IPS DF 4.7 (cell line): Measurements from ENCODE around the gene UGT2A1.
"Not testable (repeated sequence)": the region's sequence is repeated elsewhere in the genome, so short reads cannot be mapped to it uniquely, and the experiment has no call there.

Experiments used
- DNase-seq: peaks from one replicate; pipeline ENCODE4 v3.0.0-alpha.2; 2013; ENCODE audit warnings: low spot score; ENCODE audit errors: extremely low read depth

UGT2A1 gene

DNA sequence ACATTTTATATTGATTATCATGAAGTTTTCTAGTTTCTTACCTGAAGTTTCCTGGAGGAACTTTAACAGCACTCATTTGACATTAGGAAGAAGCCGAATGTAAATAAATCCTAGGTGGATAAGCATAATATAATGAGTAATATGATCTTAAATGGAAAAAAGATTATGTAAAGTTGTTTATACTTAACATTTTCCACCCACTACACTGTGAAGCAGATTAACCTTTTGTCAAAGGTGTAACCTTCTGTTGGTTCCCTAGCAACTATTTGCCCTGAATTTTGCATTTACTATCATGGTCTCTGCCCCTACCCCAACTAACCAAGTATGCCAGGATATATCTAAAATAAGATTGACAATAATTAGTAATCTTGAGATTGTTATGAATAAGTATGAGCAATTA lies at the start of gene UGT2A1:
TSS of gene UGT2A1 (minus strand) at position 101 of the 400 bp plus-strand sequence. CDS start 5,603 bp downstream, outside the sequence.
- no peak for DNase-seq

DNA sequence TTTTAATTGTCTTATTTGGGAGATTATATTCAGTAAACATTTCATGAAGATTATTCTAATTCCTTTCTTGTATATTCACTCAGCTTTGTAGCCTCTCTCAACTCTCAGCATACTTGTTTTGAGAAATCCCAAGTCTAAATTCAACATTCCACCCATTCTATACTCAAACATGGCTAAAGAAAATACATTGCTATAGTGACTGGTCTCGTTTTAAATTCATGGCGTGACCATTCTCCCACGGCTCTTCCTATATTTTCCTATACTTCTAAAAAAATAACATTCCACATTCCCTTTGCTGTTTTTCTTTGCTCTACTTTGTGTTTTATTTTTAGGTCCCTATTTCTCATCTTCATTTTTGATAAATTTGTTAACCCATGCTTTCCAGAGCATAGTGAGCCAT lies 49.2 kb upstream of the UGT2A1 start:
- DNase-seq, result no peak

DNA sequence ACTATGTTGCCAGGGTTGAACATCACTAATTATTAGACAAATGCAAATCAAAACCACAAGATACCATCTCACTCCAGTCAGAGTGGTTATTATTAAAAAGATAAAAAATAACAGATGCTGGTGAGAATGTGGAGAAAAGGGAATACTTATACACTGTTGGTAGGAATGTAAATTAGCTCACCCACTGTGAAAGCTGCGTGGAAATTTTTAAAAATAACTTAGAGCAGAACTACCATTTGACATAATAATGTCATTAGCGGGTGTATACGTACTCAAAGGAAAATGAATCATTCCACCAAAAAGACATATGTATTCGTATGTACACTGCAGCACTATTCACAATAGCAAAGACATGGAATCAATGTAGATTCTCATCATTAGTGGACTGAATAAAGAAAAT lies 48.6 kb upstream of the UGT2A1 start:
- DNase-seq, result no peak

DNA sequence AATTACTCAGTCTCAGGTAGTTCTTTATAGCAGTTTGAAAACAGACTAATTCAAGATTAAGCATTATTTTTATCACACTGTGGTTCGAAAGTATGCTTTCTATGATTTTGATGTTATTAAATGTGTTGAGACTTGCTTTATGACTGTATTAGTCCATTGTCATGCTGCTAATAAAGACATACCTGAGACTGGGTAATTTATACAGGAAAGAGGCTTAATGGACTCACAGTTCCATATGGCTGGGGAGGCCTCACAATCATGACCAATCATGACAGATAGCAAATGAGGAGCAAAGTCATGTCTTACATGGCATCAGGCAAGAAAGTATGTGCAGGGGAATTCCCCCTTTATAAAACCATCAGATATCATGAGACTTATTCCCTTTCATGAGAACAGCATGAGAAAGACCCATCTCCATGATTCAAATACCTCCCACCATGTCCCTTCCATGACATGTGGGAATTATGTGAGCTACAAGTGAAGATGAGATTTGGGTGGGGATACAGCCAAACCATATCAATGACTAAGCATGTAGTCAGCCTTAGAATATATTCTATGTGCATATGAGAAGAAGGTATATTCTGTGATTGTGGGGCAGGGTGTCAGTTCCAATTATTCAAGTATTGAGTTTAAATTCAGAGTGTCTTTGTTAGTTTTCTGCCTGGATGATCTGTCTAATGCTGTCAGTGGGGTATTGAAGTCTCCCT lies 44.6 kb upstream of the UGT2A1 start:
- no peak for DNase-seq

DNA sequence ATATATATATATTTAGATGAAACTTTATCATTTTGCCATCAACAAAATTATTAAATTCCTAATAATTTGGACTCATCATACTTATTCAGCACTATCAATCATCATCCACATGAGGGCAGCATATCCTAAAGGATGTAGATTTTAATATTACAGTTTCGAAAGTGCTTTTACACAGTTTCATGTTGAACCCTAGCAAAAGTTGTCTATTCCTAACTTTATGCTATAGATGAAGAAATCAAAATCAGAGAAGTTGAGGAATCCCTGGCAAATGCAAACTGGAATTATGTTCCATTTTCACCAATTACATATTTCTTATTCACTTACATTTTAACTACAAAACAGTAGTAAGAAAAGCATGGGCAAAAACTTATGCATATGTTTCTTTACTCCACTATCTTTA lies 36.6 kb upstream of the UGT2A1 start:
- no peak for DNase-seq

DNA sequence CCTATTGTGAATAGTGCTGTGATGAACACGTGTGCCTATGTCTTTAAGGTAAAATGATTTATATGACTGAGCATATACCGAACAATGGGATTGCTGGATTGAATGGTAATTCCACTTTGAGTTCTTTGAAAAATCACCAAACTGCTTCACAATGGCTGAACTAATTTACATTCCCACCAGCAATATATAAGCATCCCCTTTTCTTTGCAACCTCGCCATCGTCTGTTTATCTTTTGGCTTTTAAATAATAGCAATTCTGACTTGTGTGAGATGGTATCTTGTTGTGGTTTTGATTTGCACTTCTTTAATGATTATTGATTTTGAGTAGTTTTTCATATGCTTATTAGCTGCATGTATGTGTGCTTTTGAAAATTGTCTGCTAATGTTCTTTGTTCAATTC lies 31.8 kb upstream of the UGT2A1 start:
- no peak for DNase-seq

DNA sequence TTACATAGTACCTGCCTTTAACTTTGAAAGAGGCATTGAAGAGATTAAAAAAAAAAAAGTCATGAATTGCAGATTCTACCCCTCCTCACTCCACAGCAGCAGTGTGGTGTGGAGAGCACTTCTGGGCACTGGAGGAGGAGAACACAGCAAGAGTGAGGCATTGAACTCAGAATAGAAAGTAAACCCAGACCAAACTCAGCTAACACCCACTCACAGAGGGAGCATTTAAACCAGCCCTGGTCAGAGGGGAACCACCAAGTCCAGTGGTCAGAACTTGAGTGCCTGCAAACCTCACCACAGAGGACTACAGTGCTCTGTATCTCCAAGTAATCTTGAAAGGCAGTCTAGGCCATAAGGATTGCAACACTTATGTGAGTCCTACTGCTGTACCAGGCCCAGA lies 15.6 kb upstream of the UGT2A1 start:
- DNase-seq, result no peak

DNA sequence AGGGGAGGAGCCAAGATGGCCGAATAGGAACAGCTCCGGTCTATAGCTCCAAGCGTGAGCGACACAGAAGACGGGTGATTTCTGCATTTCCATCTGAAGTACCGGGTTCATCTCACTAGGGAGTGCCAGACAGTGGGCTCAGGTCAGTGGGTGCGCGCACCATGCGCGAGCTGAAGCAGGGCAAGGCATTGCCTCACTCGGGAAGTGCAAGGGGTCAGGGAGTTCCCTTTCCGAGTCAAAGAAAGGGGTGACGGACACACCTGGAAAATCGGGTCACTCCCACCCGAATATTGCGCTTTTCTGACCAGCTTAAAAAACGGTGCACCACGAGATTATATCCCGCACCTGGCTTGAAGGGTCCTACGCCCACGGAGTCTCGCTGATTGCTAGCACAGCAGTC lies 11.0 kb upstream of the UGT2A1 start:
- not testable (repeated sequence) for DNase-seq

DNA sequence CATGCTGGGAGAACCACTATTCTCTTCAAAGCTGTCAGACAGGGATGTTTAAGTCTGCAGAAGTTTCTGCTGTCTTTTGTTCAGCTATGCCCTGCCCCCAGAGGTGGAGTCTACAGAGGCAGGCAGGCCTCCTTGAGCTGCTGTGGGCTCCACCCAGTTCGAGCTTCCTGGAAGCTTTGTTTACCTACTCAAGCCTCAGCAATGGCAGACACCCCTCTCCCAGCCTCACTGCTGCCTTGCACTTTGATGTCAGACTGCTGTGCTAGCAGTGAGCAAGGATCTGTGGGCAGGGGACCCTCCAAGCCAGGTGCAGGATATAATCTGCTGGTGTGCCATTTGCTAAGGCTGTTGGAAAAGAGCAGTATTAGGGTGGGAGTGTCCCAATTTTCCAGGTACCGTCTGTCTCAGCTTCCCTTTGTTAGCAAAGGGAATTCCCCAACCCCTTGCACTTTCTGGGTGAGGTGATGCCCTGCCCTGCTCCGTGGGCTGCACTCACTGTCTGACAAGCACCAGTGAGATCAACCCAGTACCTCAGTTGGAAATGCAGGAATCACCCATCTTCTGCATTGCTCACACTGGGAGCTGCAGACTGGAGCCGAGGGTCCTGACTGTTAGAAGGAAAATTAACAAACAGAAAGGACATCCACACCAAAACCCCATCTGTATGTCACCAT lies 8.2 kb upstream of the UGT2A1 start:
- DNase-seq, result not testable (repeated sequence)

DNA sequence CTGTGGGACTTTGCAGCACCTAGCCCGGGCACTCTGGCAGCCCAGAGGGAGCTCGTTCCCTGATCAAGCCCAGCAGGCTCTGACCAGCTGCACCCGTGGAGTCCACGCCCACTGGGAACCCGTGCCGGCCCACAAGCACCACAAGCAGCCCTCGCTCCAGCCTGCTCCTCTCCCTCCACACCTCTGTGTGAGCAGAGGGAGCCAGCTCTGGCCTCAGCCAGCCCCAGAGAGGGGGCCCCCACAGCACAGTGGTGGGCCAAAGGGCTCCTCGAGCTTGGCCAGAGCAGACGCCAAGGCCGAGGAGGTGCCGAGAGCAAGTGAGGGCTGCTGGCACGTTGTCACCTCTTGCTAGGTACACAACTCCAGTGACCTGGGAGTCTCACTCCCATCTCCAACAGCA lies 5.1 kb upstream of the UGT2A1 start:
- no peak for DNase-seq

DNA sequence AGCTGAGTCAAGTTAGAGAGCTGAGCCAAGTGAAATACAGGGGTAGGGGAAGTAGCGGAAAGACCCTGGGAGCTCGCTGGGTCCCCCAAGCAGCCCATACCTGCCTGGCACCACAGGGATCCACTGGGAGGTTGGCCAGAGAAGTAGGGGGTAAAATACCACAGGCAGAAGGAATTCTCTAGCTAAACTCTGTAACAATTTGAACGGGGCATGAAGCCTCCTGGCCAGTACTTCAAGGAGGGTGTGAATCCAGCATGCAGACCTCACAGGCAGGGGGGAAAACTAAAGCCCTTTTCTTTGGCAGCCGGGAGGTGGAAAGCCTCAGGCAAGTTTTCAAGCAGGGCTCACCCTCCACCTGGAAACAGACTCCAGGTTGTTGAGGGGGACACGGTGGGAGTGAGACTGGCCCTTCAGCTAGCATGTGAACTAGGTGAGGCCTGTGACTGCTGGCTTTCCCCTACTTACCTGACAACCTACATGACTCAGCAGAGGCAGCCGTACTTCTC lies 3.7 kb upstream of the UGT2A1 start:
- DNase-seq, result no peak

DNA sequence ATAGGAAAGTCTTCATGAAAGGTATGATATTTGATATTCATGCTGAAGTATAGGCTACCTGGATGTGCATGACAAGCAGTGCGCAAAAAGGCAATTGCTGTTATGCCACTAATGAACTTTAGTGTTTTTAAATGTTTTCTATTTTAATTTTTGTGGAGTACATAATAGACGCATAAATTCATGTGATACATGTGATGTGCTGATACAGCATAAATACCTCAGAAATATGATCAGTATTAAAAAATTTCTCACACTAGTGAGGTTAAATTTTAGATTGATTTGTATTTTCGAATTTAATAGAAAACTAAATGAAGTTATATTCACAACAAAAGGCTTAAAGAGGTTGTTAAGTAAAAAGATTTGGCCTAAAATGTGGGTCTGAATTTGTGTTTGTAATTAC lies 2.2 kb downstream of the UGT2A1 start:
- no peak for DNase-seq

DNA sequence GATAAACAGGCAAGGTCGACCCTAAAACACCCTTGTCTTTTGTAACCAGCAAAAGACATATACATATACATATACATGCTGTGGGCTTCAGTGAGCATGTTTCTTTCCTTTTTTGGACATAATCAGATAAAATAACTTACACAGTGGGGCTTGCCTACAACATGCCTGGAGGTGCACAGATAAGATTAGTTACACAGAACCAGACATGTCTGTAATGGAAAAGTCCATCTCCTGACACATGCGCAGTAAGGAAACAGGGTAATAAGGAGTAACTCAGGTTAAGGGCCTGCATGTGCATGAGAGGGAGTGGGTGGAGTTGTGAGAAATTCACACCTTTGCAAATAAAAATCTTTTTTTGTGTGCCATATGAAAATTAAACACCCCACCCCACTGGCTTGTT lies 3.4 kb downstream of the UGT2A1 start:
- DNase-seq, result no peak

DNA sequence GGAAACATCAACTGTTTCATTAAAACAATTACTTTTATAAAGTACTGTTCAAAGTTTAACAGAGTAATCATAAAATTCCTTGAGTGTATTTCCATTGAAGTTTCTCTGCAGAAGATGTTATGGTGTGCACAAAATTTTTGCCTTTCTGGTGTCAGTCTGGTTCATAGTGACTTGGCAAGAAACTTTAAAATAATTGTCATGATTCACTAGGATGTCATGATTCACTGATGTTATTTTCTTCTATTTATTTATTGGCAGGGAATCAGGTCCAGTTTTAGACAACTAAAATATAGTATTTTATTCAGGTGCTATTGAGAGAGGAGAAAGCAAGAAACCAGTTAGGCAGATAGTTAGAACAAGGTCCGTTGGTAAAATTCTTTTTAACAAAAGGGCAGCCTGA lies 3.8 kb downstream of the UGT2A1 start:
- no peak for DNase-seq

DNA sequence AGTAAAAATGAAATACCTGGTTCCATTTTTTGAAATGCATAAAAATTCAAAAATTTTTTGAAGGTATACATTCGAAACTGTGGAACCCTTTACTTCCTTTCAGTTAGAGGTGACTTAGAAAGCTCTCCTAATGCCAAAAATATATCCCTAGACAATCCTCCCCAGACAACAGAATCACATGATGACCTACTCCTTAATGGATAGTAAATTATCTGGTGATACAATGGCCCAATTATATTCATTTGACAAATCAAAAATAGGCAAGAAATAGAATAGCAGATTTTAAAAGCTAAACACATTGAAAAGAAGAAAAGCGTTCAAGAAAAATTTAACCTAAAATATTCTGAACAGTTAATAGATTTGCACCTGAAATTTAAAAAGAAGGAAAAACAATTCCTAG lies 10.1 kb downstream of the UGT2A1 start:
- no peak for DNase-seq

DNA sequence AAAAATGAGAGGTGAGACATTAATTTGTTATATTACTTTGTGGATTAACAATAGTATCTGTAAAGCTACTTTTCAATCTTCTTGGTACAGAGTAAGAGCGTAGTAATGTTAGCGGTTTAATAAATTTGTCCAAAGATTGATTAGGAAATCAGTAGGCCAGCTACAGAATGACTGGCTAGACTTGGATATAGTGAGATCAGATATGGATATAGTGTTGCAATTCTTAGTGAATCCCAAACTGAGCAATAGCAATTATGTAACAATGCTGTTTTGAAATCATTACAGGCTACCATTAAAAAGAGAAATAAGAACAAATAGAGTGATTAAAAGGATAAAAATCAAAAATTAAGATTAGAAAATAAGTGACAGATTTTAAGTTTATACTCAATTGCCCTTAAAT lies 12.8 kb downstream of the UGT2A1 start:
- DNase-seq, result no peak

DNA sequence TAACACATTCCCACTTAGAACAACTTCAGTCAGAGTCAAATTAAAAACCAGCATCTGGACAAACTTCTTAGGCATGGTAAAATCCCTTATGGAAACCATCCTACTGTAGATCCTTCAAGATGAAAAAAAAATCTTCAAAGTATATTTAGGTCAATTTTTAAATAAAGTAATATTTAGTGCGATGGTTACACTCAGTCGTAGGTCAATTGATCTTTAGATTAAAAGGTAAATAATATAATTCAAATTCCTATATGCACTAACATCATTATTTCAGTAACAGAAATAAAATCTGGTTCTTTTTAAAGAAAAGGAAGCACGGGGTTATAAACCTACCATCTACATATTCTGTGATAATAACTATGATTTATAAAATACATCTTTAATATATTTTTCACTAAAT lies 13.5 kb downstream of the UGT2A1 start, which contains the start of gene UGT2A2:
TSS of gene UGT2A2 (minus strand) at position 101 of the 400 bp plus-strand sequence. CDS start at position 99, 2 bp downstream.
- DNase-seq, result no peak

DNA sequence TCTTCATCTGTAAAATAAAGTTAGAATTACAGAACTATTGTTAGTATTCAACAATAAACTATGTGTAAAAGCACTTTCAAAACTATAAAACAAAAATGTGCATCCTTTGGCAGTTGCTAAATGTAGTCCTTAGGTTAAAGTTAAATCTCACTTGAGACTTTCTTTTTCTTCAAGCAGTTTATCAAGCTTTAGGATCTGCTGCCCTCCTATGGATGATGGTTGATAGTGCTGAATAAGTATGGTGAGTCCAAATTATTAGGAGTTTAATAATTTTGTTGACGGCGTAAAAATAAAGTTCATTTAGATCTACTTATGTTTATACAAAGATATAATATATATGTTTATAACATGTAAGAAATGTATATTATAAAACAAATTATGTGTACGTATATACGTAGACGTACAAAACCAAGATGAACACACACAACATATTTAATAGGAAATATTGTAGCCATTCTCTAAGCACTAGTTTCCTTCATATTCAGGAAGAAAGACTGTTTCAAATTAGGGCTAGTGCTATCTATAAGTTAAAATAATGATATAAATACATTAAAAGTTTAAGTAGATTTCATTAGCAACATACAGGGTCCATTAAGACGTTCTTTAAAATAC lies 35.9 kb downstream of the UGT2A1 start:
- peak; percentile 11 for DNase-seq

DNA sequence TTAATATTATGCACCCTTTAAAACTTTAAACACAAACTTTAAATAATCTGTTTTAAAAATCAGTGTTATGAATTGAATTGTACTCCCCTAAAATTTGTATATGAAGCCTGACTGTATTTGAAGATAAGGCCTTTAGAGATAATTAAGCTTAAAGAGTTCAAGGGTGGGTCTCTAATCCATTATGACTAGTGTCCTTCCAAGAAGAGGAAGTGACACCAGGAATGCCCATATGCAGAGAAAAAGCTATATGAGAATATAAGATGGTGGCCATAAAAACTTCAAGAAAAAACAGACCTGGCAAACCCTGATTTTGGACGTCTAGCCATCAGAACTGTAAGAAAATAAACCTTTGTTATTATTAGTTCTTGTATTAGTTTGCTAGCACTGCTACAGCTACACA lies 42.6 kb downstream of the UGT2A1 start:
- DNase-seq, result no peak

DNA sequence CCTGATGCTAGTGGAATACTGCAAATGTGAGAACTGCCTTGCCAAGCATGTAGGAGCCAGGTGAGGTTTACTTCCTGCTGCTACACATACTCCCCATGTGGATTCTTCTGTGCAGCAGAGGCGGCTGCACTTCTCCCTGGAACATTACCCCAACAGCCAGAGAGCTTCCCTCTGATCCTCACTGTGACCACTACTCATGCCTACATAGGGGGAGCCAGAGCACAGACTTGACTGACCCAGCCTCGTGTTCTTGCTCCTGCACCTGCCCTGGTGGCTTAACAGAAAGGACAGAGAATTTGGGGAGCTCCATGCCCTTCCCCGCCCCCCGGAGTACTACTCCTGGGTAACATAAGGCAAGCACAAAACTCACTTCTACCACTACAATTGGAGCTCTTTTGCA lies 52.0 kb downstream of the UGT2A1 start:
- no peak for DNase-seq

DNA sequence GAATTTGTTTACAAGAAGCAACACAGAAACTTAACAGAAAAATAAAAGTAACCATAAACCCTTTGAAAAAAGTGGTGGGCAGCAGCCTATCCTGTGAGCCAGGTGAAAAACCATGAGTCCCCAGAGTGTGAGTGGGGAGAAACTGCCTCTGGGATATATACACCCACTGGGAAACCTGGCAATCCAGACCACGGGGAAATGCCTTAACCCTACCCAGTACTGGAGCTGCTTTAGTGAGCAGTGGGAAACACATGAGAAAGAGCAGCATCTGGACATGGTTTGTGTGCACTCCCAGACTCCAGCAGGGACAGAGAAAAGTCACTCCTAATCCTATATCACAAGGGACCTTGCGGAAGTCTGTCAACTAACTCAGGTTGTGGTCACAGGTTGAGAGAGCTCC lies 53.0 kb downstream of the UGT2A1 start:
- no peak for DNase-seq

DNA sequence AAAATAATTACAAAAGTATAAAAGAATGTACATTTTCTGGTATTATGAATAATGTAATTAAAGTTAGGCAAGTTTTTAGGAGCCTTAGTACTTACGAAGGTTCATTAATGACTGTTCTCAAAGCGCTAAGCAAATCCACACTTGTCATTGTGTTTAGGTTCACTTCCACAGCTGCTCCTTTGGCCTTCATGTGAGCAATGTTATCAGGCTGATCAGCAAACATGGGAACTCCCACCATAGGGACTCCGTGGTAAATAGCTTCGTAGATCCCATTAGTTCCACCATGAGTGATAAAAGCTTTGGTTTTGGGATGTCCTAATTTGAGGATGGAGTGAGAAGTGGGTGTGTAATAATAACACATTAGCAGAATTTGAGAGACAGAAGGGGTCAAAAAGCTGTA lies 58.7 kb downstream of the UGT2A1 start:
- DNase-seq, result no peak
